Measurements from ENCODE around the gene CCL22. TPM values are rescaled to one million over a fixed set of nuclear protein-coding genes. Genes with fewer than 3 reads are reported as not detected.
A peak's percentile ranks its signal among the peaks of the same experiment; 100 is the strongest.
"Not testable (repeated sequence)": the region's sequence is repeated elsewhere in the genome, so short reads cannot be mapped to it uniquely, and the experiment has no call there.

CCL22 gene
- total RNA-seq: not detected

- DNase-seq (ENCODE audit: low read depth in 2 of 3, low spot score in 2 of 3): no peak
These were observed at the start of gene CCL22 for GRCh38 chr16:57358527-57359095. Gene CCL22 (plus strand): TSS chr16:57358783. CDS start chr16:57358817, 34 bp downstream.

- no peak for DNase-seq (ENCODE audit: low read depth in 2 of 3, low spot score in 2 of 3)
These were observed 47.8 kb upstream of the CCL22 start for GRCh38 chr16:57310801-57311200.

- DNase-seq (ENCODE audit: low read depth in 2 of 3, low spot score in 2 of 3): no peak
These were observed 45.1 kb upstream of the CCL22 start for GRCh38 chr16:57313509-57313908.

DNA sequence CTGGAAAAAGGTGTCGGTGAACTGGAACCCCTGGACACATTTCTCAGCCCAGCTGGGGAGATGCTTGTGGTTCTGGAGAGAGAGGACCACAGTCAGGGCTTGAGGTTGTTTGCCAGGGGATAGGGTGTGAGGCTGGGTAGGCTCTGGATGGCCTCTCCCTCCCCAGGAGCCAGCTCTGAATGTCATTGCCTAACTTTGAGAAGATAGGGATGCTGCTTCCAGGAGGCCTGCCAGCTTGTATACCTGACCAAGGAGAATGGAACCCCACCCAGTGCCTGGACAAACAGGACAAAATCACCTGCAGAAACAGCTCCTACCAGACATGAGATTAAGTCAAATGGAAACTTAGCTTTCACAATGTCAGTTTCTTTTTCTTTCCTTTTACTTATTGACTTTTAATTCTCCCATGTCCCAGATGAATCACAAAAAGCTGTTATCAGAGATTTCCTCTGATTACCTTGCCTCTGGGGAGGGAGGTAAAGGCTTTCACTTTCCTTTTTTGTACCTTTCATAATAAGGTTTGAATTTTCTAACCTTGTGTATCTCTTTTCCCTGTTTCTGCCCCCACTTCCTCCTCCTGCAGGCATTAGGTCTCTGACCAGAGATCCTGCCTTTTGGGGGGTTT is 44.3 kb upstream of the CCL22 start:
- no peak for DNase-seq (ENCODE audit: low read depth in 2 of 3, low spot score in 2 of 3)

DNA sequence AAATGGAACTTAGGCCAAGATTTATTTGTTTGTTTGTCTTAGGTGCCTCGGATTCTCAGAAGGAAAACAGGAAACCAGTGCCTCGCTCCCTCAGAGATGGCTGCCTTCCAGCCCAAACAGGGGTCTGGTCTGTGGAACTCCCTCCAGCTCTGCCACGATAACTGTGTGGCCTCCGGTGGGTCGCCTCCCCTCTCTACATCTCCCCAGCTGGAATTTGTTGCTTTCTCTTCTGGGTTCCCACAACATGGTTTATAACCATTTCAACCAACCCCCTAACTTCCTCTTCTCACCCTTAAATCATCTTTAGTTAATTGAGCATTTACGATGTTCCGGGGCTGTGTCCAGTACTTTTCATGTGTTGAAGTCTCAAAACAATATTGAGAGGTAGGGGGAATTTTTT is 43.2 kb upstream of the CCL22 start:
- no peak for DNase-seq (ENCODE audit: low read depth in 2 of 3, low spot score in 2 of 3)

GRCh38 chr16:57316390-57317017 is 42.1 kb upstream of the CCL22 start:
- no peak for DNase-seq (ENCODE audit: low read depth in 2 of 3, low spot score in 2 of 3)

- DNase-seq (ENCODE audit: low read depth in 2 of 3, low spot score in 2 of 3): no peak
These were observed 40.2 kb upstream of the CCL22 start for GRCh38 chr16:57318240-57318970.

GRCh38 chr16:57319646-57320045 is 38.9 kb upstream of the CCL22 start:
- DNase-seq (ENCODE audit: low read depth in 2 of 3, low spot score in 2 of 3): no peak

DNA sequence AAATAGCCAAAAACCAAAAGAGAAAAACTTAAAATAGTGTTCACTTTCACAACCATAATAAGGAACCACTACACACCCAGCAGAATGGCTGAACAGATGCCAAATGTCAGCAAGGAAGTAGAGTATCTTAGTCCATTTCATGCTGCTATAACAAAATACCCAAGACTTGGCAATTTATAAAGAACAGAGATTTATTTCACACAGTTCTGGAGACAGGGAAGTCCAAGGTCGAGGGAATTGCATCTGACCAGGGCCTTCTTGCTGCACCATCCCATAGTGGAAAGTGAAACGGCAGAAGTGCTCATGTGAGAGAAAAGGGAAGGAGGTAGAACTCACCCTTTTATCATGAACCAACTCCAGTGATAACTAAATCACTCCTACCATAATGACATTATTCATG is 33.8 kb upstream of the CCL22 start:
- DNase-seq (ENCODE audit: low read depth in 2 of 3, low spot score in 2 of 3): no peak

DNA sequence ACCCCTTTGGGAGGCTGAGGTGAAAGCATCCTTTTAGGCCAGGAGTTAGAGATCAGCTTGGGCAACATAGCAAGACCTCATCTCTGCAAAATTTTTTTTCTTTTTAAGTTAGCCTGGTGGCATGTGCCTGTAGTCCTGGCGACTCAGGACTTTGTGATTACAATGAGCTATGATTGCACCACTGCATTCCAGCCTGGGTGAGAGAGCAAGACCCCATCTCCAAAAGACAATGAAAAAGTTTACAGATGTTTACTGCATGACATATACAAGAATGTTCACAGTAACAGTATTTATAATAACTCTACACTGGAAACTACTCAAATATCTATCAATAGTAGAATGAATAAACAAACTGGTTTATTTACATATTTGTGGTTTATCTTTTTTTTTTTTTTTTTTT is 33.1 kb upstream of the CCL22 start:
- no peak for DNase-seq (ENCODE audit: low read depth in 2 of 3, low spot score in 2 of 3)

DNA sequence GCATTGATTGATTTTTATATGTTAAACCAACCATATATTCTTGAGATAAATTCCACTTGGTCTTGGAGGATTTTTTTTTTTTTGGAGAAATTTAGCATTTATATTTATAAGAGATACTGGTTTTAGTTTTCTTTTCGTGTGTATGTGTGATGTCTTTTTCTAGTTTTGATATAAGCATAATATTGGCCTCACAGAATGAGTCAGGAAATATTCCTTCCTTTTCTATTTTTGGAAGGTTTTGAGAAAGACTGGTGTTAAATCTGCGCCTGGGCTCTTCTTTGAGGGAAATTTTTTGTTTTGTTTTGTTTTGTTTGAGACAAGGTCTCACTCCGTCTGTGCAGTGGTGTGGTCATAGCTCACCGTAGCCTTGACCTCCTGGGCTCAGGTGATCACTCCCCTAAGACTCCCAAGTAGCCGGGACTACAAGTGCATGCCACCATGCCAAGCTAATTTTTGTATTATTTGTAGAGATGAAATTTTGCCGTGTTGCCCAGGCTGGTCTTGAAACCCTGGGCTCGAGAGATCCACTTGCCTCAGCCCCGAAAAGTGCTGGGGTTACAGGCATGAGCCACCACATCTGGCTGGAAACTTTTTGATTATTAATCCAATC is 28.8 kb upstream of the CCL22 start:
- no peak for DNase-seq (ENCODE audit: low read depth in 2 of 3, low spot score in 2 of 3)

- DNase-seq (ENCODE audit: low read depth in 2 of 3, low spot score in 2 of 3): no peak
These were observed 27.2 kb upstream of the CCL22 start for GRCh38 chr16:57331355-57331754.

DNA sequence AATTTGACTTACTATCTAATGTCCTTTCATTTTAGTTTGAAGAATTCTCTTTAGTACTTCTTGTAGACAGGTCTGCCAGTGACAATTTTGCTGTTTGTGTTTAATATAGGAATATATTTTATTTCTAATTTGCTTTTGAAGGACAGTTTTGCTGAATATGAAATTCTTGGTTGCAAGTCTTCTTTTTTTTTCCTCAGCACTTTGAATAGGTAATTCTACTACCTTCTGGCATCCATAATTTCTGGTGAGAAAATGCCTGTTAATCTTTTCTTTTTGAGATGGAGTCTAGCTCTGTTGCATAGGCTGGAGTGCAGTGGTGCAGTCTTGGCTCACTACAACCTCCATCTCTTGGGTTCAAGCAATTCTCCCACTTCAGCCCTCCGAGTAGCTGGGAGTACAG is 25.2 kb upstream of the CCL22 start:
- no peak for DNase-seq (ENCODE audit: low read depth in 2 of 3, low spot score in 2 of 3)

DNA sequence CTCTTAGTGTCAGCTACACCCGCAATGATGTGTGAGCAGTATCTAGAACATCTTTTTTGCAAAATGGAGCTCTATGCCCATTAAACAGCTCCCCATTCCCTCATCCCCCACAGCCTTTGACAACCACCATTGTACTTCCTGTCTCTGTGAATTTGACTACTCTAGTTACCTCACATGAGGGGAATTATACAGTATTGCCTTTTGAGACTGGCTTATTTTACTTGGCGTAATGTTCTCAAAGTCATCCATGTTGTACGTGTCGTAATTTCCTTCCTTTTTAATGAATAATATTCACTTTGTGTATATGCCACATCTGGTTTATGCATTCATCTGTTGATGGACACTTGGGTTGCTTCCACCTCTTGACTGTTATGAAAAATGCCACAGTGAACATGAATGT is 23.2 kb upstream of the CCL22 start:
- no peak for DNase-seq (ENCODE audit: low read depth in 2 of 3, low spot score in 2 of 3)

- no peak for DNase-seq (ENCODE audit: low read depth in 2 of 3, low spot score in 2 of 3)
These were observed 17.5 kb upstream of the CCL22 start for GRCh38 chr16:57341062-57341440.

DNA sequence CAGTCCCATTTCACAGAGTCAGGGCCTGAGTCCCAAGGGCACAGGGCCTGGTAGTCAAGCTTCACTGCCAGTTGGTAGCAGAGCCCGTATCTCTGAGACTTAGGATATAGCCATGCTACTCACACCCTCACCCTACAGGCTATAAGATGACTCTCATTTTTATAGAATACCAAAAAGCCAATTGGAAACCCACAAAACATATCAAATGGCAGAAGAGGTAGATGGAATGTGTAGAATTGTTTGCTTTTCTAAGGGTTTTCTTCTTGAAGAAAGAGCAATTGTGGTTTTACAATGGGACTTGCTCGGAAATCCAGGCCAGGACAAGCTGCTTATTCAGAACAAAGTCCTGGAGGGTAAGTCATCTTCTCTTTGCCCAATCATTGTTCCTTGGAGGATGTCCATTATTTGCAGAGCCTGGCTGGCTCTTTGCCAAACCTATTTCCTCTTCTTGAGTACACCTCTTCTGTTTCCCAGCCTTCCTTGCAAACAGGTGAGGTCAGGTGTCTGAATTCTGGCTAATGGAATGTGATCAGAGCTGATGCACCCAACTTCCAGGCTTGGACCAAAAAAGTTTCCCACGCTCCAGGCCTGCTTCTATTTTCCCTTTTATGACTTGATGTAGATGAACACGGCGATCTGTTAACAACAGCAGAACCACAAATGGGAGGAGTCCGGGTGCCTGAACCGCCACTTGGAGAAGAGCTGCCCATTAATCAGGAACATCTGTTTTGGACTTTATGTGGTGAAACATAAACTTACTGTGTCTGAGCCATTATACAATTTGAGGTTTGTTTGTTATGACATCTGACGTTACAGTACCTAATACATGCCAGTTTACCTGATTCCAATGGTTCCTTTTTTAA is 16.9 kb upstream of the CCL22 start:
- peak in 1 of 3 donors; percentile 37 for DNase-seq (ENCODE audit: low read depth in 2 of 3, low spot score in 2 of 3)

- DNase-seq (ENCODE audit: low read depth in 2 of 3, low spot score in 2 of 3): not testable (repeated sequence)
These were observed 16.0 kb upstream of the CCL22 start for GRCh38 chr16:57342606-57343005.

DNA sequence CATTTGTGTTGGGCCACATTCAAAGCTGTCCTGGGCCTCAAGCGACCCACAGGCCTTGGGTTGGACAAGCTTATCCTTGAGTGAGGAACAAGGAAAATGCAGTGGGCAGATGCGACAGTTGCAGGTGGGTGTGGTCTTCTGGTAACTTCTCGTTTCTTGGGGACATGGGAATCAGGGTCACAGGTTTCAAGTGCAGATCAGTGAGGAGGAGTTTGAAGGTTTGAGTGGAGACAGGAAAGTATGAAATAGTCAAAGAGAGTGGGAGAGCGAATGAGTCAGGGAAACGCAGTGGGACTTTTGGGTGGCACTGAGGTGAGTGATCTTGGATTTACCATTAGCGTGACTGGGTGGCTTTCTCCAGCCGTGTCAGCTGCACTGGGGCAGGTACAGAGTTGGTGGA is 15.4 kb upstream of the CCL22 start:
- DNase-seq (ENCODE audit: low read depth in 2 of 3, low spot score in 2 of 3): no peak

GRCh38 chr16:57344094-57344493 is 14.5 kb upstream of the CCL22 start:
- DNase-seq (ENCODE audit: low read depth in 2 of 3, low spot score in 2 of 3): not testable (repeated sequence)

GRCh38 chr16:57345021-57345420 is 13.6 kb upstream of the CCL22 start:
- no peak for DNase-seq (ENCODE audit: low read depth in 2 of 3, low spot score in 2 of 3)
